HG03066 (cell line): Measurements from ENCODE around the gene ADH5.
"Not testable (repeated sequence)": the region's sequence is repeated elsewhere in the genome, so short reads cannot be mapped to it uniquely, and the experiment has no call there.

Experiments
- ATAC-seq: cut with Tn5 transposase; IDR thresholded peaks from one replicate; pipeline ENCODE4 v1.9.1; 2021; ENCODE audit warnings: low read depth; ENCODE audit not compliant: unreplicated experiment

Gene ADH5

GRCh38 chr4:99038213-99038612 lies 50.4 kb downstream of the ADH5 start:
- no peak for ATAC-seq

DNA sequence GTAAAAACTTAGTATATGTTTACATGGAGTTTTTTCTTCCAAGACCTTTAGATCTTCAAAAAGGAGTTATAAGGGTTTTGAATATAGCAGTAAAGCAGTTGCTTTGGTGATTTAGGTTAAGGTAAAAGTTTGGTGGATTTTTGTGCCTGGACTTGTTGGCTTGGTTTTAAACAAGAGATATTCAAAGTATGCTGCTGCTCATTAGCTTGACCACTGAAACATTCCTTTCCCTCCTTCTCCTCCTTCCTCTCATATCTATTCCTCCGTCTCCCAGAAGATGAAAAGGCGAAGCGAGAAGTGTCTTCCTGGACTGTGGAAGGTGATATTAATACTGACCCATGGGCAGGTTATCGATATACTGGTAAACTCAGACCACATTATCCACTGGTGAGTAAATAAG lies 54.6 kb downstream of the ADH5 start:
- no peak for ATAC-seq

DNA sequence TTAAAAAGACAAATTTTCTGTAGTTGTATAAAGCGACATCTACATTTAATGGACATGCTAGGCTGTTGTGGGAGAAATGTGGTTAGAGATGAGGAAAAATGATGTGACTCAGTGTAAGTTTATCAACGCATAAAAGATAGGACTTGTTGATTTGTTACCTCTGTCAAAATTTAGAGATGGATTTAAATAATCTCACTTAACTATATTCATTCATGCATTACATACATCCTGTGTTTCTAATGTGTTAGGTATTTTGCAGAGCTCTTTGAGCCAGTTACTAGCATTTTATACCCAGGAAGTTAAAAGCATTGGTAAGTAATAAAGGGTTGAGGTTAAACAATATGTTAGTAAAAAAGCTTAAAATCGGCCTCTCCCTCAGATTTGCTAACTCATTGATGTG lies 58.7 kb downstream of the ADH5 start:
- ATAC-seq, result no peak

GRCh38 chr4:99029018-99029735 lies 59.4 kb downstream of the ADH5 start:
- ATAC-seq, result no peak

DNA sequence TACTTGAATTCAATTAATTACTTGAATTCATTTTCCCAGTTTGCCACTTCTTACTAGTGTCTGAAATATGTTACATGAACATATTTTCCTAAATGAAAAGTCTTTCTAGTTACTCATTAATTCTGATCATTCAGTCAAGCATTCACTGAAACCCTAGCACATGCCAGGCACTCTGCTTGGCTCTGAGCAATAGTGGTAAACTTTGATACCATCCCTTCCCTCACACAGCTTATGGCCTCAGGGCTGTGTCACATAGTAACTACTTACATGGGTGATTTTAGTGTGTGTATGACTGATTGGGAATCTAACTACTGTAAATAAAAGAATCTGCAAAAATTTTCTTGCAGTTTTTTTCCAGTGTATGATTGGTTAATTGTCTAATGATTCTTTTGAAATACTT lies 60.4 kb downstream of the ADH5 start:
- ATAC-seq, result no peak

DNA sequence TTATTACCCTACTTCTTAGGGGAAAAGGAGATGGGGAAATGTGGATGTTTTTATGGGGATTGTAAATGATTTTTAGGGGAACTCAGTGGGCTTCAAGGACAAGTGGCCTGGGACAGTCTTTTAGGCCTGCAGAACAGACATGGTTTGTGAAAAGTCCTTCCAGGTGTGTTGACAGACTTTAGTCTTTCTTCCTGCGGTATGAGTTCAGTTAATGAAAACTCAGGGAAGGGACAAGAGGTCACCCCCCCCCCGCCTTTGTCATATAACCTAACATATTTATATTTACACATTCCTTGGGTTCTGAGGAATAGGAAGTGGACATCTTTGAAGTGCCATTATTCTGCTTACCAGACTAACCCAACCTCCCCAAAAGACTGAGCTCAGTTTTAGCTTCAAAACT lies 61.3 kb downstream of the ADH5 start:
- ATAC-seq, result no peak

- ATAC-seq, result no peak
Measured at GRCh38 chr4:99025506-99025905, 63.1 kb downstream of the ADH5 start.

DNA sequence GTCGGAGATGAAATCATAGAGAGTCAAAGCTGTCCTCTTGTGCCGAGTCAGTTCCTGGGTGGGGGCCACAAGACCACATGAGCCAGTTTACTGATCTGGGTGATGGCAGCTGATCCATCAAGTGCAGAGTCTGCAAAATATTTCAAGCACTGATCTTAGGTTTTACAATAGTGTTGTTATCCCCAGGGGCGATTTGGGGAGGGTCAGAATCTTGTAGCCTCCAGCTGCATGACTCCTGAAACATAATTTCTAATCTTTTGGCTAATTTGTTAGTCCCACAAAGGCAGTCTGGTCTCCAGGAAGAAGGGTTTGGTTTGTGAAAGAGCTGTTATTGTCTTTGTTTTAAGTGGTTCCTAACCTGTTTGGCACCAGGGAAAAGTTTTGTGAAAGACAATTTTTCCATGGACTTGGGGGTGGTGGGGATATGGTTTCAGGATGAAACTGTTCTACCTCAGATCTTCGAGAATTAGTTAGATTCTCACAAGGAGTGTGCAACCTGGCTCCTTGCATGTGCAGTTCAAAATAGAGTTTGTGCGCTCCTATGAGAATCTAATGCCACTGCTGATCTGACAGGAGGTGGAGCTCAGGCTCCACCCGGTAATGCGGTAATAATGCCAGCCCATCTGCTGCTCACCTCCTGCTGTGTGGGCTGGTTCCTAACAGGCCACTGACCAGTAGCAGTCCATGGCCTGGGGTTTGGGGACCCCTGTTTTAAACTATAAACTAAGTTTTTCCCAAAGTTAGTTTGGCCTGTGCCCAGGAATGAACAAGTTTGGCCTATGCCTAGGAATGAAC lies 63.9 kb downstream of the ADH5 start:
- no peak for ATAC-seq

DNA sequence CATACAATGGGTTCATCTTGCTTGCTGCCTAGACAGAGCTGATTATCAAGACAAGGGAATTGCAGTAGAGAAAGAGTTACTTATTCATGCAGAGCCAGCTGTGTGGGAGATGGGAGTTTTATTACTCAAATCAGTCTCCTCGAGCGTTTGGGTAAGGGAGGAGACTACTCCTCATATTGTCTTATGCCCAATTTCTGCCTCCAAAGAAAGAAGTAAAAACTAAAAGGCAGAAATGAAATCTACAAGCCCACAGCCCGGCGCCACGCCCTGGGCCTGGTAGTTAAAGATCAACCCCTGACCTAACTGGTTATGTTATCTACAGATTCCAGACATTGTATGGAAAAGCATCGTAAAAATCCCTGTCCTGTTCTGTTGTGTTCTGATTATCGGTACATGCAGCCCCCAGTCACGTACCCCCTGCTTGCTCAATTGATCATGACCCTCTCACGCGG lies 64.8 kb downstream of the ADH5 start:
- not testable (repeated sequence) for ATAC-seq

- ATAC-seq, result no peak
Measured at GRCh38 chr4:99022566-99022965, 66.0 kb downstream of the ADH5 start.

DNA sequence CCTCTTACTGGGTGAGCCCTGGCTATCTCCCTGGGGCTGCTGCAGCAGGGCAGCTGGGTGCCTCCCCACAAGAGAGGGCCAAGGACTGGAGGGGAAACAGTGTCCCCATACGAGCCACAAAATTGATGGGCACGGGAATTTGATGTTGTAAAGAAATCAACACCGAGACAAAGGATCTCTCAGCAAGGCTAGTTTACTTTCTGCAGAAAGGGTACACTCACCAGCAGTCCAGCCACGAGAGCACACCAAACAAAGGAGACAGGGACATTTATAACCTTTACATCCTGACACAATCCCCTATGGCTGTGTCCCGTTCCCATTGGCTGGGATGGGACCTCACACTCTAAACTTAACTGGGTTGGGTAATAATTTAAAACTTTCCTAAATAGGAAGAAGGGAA lies 67.2 kb downstream of the ADH5 start:
- no peak for ATAC-seq
